ENCODE data around the gene PRKCE.

PRKCE gene

GRCh38 chr2:45919711-45920111 lies 268.2 kb downstream of the PRKCE start:
- DNase-seq, result no peak

- DNase-seq, result no peak
Observed at GRCh38 chr2:45921921-45922320, 270.4 kb downstream of the PRKCE start.

GRCh38 chr2:45922577-45922988 lies 271.1 kb downstream of the PRKCE start:
- no peak for DNase-seq

DNA sequence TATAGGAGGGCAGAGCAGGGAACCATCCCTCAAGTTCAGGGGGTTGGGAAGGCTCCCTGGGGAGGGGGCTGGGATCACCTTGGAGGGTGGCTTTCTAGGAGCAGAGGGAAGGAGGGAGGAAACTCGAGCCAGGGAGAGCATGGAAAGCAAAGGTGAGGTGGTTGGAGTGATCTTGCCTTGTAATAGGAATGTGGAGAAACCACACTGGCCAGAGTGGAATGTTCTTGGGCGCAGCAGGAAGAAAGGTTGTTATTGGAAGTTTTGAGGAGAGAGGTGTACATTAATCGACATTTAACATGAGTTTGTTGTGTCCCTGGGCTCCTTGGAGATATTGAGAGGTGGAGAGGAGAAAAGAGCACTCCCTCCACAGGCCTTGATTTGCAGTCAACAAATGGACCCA lies 272.2 kb downstream of the PRKCE start:
- no peak for DNase-seq

- no peak for DNase-seq
Observed at GRCh38 chr2:45925026-45925425, 273.6 kb downstream of the PRKCE start.

DNA sequence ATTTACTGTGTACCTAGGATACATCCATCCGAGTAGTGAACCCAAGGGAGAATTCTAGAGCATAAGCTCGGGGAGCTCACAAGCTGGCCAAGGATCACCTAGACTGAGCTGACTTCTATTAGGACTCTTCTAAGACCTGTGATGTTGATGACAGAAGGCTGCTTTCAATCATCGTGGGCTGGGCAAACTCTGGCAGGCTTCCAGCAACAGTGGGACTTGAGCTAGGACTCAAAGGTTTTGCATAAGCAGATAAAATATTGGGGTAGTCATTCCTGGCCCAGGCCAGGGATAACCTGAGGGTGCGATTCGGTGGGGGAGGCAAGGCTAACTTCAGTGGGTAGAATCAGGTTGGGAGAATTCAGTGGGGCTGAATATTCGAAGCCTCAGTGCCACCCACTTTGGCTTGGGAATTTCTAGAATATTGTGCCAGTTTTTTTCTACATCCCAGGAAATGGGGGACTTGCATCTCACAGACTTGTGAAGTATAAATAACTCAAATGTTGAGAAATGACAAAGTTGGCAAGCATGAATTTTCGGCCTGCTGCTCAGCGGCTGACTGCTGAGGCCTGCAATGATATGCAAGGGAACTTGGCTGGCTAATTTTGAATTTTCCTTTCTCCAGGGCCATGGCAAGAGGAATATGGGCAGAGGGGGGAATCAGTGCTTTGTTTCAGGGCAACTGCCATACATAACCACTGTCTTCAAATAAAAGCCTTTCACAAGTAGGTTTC lies 274.3 kb downstream of the PRKCE start:
- no peak for DNase-seq

GRCh38 chr2:45928946-45929345 lies 277.5 kb downstream of the PRKCE start:
- DNase-seq, result no peak

DNA sequence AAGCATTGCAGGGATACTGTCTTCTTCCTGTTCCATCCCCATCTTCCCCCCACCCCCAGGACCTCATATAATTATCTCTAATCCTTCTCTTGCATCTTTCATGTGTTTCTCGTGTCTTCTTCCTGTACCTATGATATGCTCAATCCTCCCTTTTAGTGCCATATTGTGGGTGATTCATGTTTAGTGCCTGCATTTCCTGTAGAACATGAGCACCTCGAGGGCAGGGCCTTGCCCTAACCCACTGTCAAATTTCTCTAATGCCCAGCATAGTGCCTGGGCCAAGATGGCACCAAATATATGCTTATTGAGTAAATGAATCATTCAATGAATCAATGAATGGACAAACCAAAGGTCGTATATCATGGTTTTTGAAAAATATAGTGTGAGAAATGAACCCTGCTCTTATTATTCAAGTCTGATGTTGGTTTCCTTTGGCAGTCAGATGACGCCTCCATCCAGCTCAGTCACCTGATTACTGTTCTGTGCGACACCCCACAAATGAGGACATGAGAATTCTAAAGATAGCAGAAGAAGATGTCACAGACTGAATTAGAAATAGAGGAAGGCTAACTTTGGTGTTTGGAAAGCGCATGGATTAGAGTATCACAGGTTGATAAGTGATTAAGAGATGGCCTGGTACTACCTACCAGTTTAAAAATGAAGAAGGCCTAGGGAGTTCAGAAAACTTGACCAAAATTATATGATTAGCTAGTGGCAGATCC lies 278.4 kb downstream of the PRKCE start:
- DNase-seq, result no peak

- no peak for DNase-seq
Observed at GRCh38 chr2:45930396-45930792, 278.9 kb downstream of the PRKCE start.

- no peak for DNase-seq
Observed at GRCh38 chr2:45932278-45932975, 281.0 kb downstream of the PRKCE start.

- DNase-seq, result peak; percentile 81
Observed at GRCh38 chr2:45935791-45936622, 284.5 kb downstream of the PRKCE start.

GRCh38 chr2:45936623-45936979 lies 285.1 kb downstream of the PRKCE start:
- no peak for DNase-seq

DNA sequence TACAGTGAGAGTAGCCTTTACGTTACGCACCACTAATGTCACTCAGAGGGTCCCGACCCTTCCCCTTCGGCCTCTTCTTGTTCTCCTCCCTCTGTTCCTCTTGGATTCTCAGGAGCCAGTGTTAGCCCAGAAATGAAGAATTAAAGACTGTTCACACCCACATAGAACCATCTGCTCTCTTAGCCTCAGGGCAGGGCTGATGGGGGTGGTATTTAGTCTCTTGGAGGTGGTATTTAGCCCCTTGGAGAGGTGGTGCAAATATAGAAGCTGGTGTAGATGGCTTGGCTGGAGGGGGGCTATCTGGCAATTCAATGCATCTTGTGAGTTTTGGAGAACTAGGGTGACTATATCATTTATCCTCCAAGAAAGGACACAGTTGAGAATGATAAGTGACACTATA lies 286.5 kb downstream of the PRKCE start:
- DNase-seq, result no peak

- no peak for DNase-seq
Observed at GRCh38 chr2:45938649-45939511, 287.4 kb downstream of the PRKCE start.

DNA sequence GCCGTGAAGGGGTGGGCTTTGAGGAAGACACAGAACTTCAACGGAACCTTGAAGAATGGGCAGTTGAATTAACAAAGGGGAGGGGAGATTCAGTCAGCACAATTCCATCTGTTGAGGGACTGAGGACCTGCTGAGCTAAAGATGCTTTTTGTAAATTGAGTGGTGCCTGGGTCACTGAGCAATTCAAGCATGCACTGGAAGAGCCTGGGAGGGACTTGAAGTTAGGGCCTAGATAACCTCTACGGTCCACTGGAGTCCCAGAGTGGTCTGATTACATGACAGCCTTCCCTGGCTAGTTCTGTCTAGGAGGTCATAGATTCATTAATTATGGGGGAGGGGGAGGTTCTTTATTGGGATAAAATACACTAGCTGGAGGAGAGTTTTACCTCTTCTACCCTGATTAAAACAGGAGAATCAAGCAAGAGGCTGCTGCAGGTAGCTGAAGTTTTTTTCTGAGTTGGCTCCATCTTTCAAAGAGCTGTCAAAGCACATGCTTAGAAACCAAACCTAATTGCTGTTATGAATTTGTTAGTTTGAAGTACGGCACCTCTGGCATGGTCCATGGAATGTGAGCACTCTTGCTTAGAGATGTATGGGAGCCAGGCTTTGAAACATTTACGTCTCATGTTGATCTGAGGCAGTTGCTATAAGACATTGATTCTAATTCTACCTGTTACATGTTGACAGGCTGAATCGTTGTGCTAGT lies 290.2 kb downstream of the PRKCE start:
- no peak for DNase-seq

DNA sequence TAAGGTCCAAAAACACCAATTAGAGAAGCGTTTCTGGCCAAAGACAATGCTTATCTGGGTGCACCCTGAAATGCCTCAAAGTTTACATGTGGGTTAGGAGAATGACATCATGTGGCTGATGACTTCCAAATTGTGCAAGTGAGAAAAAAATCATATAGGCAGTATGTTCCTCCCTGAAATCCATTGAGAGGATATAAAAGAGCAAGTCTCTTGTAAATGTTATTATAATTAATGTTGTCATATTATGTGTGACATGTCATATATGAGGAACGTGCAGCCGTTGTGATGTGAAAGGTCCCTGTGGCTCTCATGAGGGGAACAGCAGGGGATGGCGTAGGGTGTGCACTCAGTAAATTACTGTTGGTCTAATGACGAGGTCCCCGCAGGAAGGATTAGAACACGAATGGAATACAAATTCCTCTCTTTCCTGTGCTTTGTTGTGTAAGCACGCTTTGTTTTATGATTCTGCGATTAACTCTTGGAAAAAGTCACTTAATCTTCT lies 290.8 kb downstream of the PRKCE start:
- no peak for DNase-seq

DNA sequence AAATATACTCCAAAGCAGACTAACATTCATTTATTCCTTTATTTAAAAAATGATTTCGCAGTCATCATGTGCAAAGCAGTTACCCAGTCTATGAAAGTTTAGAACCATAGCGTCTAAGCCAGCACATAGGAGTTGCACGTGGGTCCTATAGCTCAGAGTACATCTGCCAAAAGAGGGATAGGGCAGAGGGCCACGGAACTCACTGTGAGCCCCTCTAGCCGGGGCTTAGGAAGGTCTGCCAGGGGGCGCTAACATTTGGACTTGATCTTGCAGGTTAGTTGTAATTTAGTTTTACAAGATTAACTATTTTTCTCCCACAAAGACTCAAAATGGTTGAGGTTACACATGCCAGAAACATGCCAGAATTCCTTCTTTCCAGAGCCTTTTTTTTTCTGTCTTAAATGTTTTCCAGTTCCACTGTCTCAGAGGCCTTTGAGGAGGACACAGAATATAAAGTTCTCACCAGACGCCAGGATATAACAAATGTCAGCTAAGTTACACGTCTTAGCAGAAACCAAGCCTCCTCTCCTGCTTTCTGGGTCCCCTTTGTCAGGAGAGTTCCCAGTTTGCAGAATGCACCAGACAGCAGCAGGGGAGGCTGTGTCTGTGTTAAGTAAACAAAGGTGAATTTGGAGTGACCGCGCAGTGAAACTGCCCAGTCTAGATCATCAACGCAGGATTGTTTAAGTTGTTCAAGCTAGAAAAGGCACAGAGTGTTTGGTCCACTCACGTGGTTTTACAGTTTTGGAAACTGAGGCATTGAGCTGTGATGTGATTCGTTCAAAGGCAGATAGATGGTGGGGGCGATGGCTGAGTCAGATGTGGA lies 292.0 kb downstream of the PRKCE start:
- no peak for DNase-seq

DNA sequence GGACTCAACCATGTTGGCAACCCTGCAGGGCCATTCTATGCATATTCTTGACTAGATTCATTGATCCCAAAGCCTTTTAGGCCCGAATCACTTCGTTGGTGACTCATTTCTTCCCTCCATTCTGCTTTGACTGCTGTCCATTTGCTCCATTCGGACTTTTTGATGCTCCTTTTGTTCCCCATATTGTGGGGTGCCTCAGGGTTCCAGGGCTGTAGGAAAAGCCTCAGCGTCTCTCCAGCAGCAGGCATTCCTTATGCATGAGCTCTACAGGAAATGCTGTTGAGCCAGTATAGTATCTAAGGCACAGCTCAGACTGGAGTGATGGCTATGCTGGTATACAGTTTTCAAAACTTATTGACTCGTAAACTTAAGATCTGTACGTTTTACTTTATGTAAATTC lies 292.6 kb downstream of the PRKCE start:
- no peak for DNase-seq

- DNase-seq, result no peak
Observed at GRCh38 chr2:45945302-45945717, 293.8 kb downstream of the PRKCE start.

DNA sequence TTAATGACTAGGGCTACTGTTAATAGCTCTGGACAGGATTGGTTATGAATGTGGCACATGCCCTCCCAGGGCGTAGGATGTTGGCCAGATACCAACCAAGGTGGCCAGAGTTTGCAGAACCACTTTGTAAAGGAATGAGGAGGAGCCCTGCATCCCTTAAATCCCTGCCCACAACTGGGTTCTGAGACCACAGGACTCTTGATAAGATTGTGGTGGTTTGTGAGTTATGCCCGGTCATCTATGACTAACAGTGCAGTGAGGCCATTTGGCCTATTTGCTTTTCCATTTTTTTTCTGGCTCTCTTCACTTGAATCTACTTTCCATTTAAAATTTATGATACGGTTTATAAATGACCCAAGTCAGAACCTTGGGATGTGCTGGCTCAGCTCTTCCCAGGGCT lies 294.5 kb downstream of the PRKCE start:
- no peak for DNase-seq

Data from NCI-H2029 treated with DMSO at 0.1 percent for 48 hours (cell line).